ENCODE data around the gene UGT2A1.

UGT2A1 gene

DNA sequence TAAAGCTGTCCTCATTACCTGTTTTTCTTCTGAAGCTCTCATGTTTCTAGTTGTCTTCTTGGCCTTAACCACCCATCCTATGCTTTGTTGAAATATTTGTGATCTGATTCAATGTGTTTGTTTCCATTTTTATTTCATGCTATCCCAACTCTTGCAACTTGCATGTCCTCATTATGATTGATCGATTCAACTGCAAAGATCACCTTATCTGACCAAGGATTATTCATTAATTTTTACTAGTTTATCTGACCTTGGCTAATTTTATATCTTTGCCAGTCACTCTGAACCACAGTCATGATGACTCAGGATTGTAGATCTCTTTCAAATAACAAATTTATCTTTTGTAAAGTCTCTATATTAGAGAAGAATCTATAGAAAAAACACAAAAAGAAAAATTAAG is 84.3 kb downstream of the UGT2A1 start:
- no peaks in the 10 kb centered on the region for H3K27me3 Mint-ChIP-seq
- no peak overlapping the region for H3K27ac Mint-ChIP-seq
- ATAC-seq (replicated peaks): no peak
- peaks cover 0 to 3% of the 10 kb centered on the region in 2 donors for H3K9me3 Mint-ChIP-seq
- DNase-seq: no peak
- H3K36me3 Mint-ChIP-seq (ENCODE audit: insufficient read depth): no peaks in the 10 kb centered on the region
- no peak overlapping the region for H3K4me3 Mint-ChIP-seq
- no peaks in the 10 kb centered on the region for H3K4me1 Mint-ChIP-seq (ENCODE audit: low read depth in 2 of 2)

DNA sequence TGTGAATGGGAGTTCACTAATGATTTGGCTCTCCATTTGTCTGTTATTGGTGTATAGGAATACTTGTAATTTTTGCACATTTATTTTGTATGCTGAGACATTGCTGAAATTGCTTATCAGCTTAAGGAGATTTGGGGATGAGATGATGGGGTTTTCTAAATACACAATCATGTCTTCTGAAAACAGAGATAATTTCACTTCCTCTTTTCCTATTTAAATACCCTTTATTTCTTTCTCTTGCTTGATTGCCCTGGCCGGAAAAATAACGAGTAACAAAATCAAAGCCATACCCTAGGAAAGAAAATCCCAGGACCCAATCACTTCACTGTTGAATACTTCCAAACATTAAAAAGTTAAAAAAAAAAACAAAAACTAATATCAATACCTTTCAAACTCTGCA is 89.6 kb downstream of the UGT2A1 start:
- H3K27ac Mint-ChIP-seq: no peak overlapping the region
- H3K9me3 Mint-ChIP-seq: peaks cover 0 to 1% of the 10 kb centered on the region in 2 donors
- H3K4me3 Mint-ChIP-seq: no peak overlapping the region
- H3K27me3 Mint-ChIP-seq: no peaks in the 10 kb centered on the region
- H3K36me3 Mint-ChIP-seq (ENCODE audit: insufficient read depth): no peaks in the 10 kb centered on the region
- no peaks in the 10 kb centered on the region for H3K4me1 Mint-ChIP-seq (ENCODE audit: low read depth in 2 of 2)
- no peak for ATAC-seq (replicated peaks)
- DNase-seq: no peak

DNA sequence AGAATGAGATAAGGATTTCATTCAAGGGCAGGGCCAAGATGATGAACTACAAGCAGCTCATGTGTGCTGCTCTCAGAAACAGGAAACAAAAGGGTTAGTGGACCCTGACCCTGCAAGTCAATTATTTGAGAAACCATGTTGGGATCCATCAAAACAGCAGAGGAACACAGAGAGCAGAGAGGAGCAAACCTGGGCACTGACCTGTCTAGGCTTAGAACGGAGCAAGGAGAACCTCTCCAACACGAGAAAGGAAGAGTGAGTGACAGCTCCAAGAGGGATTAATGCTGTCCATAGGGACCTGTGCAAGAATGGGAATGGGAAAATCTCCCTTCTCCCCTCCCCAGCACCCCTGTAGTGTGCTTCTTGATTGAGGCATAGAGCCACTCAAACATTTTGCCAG is 103.4 kb downstream of the UGT2A1 start:
- H3K9me3 Mint-ChIP-seq: peaks cover 8 to 13% of the 10 kb centered on the region in 2 donors
- no peak overlapping the region for H3K27ac Mint-ChIP-seq
- H3K27me3 Mint-ChIP-seq: no peaks in the 10 kb centered on the region
- no peaks in the 10 kb centered on the region for H3K36me3 Mint-ChIP-seq (ENCODE audit: insufficient read depth)
- DNase-seq (no peak), ATAC-seq (replicated peaks) (no peak)
- H3K4me1 Mint-ChIP-seq (ENCODE audit: low read depth in 2 of 2): no peaks in the 10 kb centered on the region
- no peak overlapping the region for H3K4me3 Mint-ChIP-seq

DNA sequence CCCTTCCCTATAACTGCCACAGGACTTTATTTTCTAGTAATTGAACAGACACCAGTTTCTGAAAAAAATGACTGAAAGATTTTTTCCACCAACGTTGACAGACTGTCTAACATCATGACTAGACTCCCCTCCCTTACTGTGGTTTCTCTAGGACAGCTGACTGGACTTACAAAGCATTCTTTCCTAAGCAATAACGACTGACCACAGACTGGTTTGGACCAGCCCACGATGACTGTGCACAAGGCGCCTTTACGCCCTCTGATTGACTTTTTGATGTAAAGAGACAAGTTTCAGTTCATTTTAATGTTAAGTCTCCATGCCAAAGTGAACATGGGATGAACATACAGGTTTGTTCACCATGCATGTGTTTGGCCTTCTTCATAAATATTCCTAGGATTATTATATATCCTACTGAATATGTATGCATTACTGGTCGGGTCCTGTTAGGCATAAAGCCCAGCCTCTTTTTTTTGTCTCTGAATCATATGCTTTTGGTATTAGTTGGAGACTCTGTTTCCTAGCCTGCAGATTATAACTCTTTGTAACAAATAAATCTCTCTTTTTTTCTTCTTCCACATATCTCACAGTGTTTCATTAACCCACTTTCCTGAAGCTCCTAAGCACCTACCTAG is 106.8 kb downstream of the UGT2A1 start:
- ATAC-seq (replicated peaks) (no peak), DNase-seq (no peak)
- H3K27ac Mint-ChIP-seq: no peak overlapping the region
- H3K9me3 Mint-ChIP-seq: peaks cover 8 to 10% of the 10 kb centered on the region in 2 donors
- no peaks in the 10 kb centered on the region for H3K4me1 Mint-ChIP-seq (ENCODE audit: low read depth in 2 of 2)
- H3K27me3 Mint-ChIP-seq: no peaks in the 10 kb centered on the region
- H3K4me3 Mint-ChIP-seq: no peak overlapping the region
- H3K36me3 Mint-ChIP-seq (ENCODE audit: insufficient read depth): no peaks in the 10 kb centered on the region

All from effector memory CD8-positive, alpha-beta T cell (primary cell).